Lung (tissue), 12 donors: ENCODE results near the gene NKX2-2. TPM values are rescaled to one million over a fixed set of nuclear protein-coding genes. Genes with fewer than 3 reads are reported as not detected.

Experiments
- ATAC-seq: fragments of 200-7000 bp; cut with Tn5 transposase; one replicate; pipeline ENCODE4 v1.9.1; 2020; ENCODE audit warnings: moderate number of reproducible peaks; ENCODE audit not compliant: insufficient read depth, low FRiP score
- DNase-seq, 3 donors: peaks; one replicate each; pipeline ENCODE4 v3.0.0-alpha.2; 2013 to 2017
- H3K27ac ChIP-seq, 2 donors: one replicate each; pipeline ENCODE4 v1.5.1; 2013; ENCODE audit warnings: mild to moderate bottlenecking in 2 of 2, moderate library complexity in 2 of 2, control low read depth in 1 of 2, inconsistent platforms in 1 of 2, low read depth in 1 of 2, low read length in 1 of 2
- H3K27me3 ChIP-seq, 3 donors: one replicate each; pipeline ENCODE4 v1.5.1; 2013; ENCODE audit warnings: low read length in 2 of 3; ENCODE audit not compliant: control insufficient read depth in 3 of 3, insufficient read depth in 3 of 3
- H3K36me3 ChIP-seq, 4 donors: one replicate each; pipeline ENCODE4 v1.5.1; 2013; ENCODE audit warnings: low read length in 4 of 4, mild to moderate bottlenecking in 1 of 4, moderate library complexity in 1 of 4; ENCODE audit not compliant: control insufficient read depth in 4 of 4, insufficient read depth in 4 of 4
- H3K4me1 ChIP-seq, 5 donors: one replicate each; pipeline ENCODE4 v1.5.1; 2013; ENCODE audit warnings: low read length in 5 of 5, mild to moderate bottlenecking in 2 of 5, moderate library complexity in 1 of 5; ENCODE audit not compliant: control insufficient read depth in 5 of 5, insufficient read depth in 5 of 5
- H3K4me3 ChIP-seq: one replicate; pipeline ENCODE4 v1.5.1; 2013; ENCODE audit warnings: mild to moderate bottlenecking, control low read depth, moderate library complexity
- H3K9ac ChIP-seq, 2 donors: one replicate each; pipeline ENCODE4 v1.5.1; 2013; ENCODE audit warnings: low read length in 2 of 2, control low read depth in 1 of 2; ENCODE audit not compliant: insufficient read depth in 1 of 2
- H3K9me3 ChIP-seq, 4 donors: one replicate each; pipeline ENCODE4 v1.5.1; 2013; ENCODE audit warnings: low read length in 3 of 4, mild to moderate bottlenecking in 1 of 4, moderate library complexity in 1 of 4; ENCODE audit not compliant: control insufficient read depth in 4 of 4, insufficient read depth in 3 of 4
- WGBS, 2 donors: extraction: QIAGEN DNeasy Blood & Tissue Kit; methylation state at CpG; one replicate each; pipeline ENCODE4 v1.1.7; 2013; 5-methylcytosine and 5-hydroxymethylcytosine counted together
- polyA plus RNA-seq, 2 donors: library from polyadenylated mRNA; stranded (reverse); fragments of 200-250 nt; gene quantifications; one replicate each; pipeline ENCODE4 v1.2.1, GENCODE V29; 2013
- total RNA-seq, 2 donors: library from RNA; depleted of rRNA in 1 of 2; stranded (reverse); fragments of >200 nt in 1 of 2; gene quantifications; one replicate each; pipeline ENCODE4 v1.2.1, GENCODE V29; 2014 to 2021
- TF ChIP-seq, protein P1 (sequence below): IDR thresholded peaks from 2 replicates; pipeline ENCODE4 v1.5.1; 2012; ENCODE audit warnings: mild to moderate bottlenecking; ENCODE audit errors: control extremely low read depth, extremely low read depth
- donor health status: control.
- donor health status: control.
- donor health status: Bipolar disorder and iron deficiency.
- donor health status: healthy.
- donor health status: DM: yes; HTN: yes; CAD: no.

The NKX2-2 gene
- total and polyA plus RNA-seq, 4 donors, result not detected

GRCh38 chr20:21557241-21558020 lies 43.6 kb upstream of the NKX2-2 start:
- Histone ChIP-seq H3K27ac (no peak overlapping the region), H3K9ac (no peak overlapping the region), H3K4me1 (no peaks in the 10 kb centered on the region), H3K27me3 (peaks cover 0 to 12% (median 3%) of the 10 kb centered on the region in 3 donors), H3K4me3 (no peak overlapping the region), H3K9me3 (no peaks in the 10 kb centered on the region), H3K36me3 (no peaks in the 10 kb centered on the region)
- WGBS, 2 donors, result 84 to 89% methylated on average over 20 of the region's 20 CpGs
- ATAC-seq, result no peak
- no peak for DNase-seq
- TF ChIP-seq, protein P1, sequence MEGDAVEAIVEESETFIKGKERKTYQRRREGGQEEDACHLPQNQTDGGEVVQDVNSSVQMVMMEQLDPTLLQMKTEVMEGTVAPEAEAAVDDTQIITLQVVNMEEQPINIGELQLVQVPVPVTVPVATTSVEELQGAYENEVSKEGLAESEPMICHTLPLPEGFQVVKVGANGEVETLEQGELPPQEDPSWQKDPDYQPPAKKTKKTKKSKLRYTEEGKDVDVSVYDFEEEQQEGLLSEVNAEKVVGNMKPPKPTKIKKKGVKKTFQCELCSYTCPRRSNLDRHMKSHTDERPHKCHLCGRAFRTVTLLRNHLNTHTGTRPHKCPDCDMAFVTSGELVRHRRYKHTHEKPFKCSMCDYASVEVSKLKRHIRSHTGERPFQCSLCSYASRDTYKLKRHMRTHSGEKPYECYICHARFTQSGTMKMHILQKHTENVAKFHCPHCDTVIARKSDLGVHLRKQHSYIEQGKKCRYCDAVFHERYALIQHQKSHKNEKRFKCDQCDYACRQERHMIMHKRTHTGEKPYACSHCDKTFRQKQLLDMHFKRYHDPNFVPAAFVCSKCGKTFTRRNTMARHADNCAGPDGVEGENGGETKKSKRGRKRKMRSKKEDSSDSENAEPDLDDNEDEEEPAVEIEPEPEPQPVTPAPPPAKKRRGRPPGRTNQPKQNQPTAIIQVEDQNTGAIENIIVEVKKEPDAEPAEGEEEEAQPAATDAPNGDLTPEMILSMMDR, result no peak

DNA sequence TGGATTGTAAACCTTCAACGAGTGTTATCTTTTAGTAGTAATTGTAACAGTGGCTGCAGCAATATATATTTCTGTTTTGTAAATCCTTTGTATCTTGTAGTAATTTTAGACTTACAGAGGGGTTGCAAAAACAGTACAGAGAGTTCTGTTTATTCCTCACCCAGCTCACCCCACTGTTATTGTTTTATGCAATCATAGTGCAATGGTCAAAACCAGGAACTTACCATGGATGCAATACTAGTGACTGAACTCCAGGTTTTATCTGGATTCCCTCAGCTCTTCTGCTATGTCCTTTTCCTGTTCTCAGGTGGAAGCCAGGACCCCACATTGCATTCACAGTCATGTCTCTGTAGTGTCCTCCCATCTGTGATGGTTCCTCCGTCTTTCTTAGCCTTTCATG lies 42.5 kb upstream of the NKX2-2 start:
- H3K36me3 ChIP-seq, result no peaks in the 10 kb centered on the region
- no peak for DNase-seq
- H3K9me3 ChIP-seq, result no peaks in the 10 kb centered on the region
- 81 to 96% methylated on average over 2 of the region's 2 CpGs for WGBS, 2 donors
- no peak overlapping the region for H3K9ac ChIP-seq
- H3K27me3 ChIP-seq, result peaks cover 0 to 12% (median 3%) of the 10 kb centered on the region in 3 donors
- no peak for ATAC-seq
- TF ChIP-seq, protein P1, result no peak
- H3K27ac ChIP-seq, result no peak overlapping the region
- H3K4me3 ChIP-seq, result no peak overlapping the region
- no peaks in the 10 kb centered on the region for H3K4me1 ChIP-seq

- TF ChIP-seq, protein P1, result no peak
- no peaks in the 10 kb centered on the region for H3K36me3 ChIP-seq
- no peaks in the 10 kb centered on the region for H3K4me1 ChIP-seq
- DNase-seq, result no peak
- no peak overlapping the region for H3K27ac ChIP-seq
- H3K9me3 ChIP-seq, result no peaks in the 10 kb centered on the region
- H3K4me3 ChIP-seq, result no peak overlapping the region
- 55 to 81% methylated on average over 5 of the region's 5 CpGs for WGBS, 2 donors
- ATAC-seq, result no peak
- H3K9ac ChIP-seq, result no peak overlapping the region
- peaks cover 0 to 12% (median 3%) of the 10 kb centered on the region in 3 donors for H3K27me3 ChIP-seq
Measured at GRCh38 chr20:21555470-21556120, 41.7 kb upstream of the NKX2-2 start.
